Endothelial cell of umbilical vein (primary cell): Measurements from ENCODE around the gene MRPL57. TPM values are rescaled to one million over a fixed set of nuclear protein-coding genes. Genes with fewer than 3 reads are reported as not detected.
"Not testable (repeated sequence)": the region's sequence is repeated elsewhere in the genome, so short reads cannot be mapped to it uniquely, and the experiment has no call there.

Source experiments
- BruUV-seq: library from RNA; stranded (reverse); fragments of 400-500 nt; replicated peaks from 2 replicates; lab custom pipeline; 2021; lab: Mats Ljungman, UMichigan
- CTCF ChIA-PET: fragments of 300-600, 350-600 bp; sonication (Branson Sonifier 250); formaldehyde crosslinking; loops from one replicate; lab custom pipeline; 2021; ENCODE audit warnings: antibody characterized with exemption, inconsistent platforms; lab: Charles Lee
- POLR2A ChIA-PET: fragments of 300-600, 350-600 bp; sonication (Branson Sonifier 250); formaldehyde crosslinking; loops from one replicate; lab custom pipeline; 2021; ENCODE audit warnings: antibody characterized with exemption, inconsistent platforms; lab: Charles Lee
- DNase-seq: peaks from one replicate; pipeline ENCODE4 v3.0.0-alpha.2; 2011; ENCODE audit warnings: low read depth, low spot score
- FAIRE-seq: peaks from 2 replicates; lab custom pipeline; 2011; peaks lifted over from hg19 to GRCh38; lab: Jason Lieb, UNC
- H2AFZ ChIP-seq: 2 replicates; pipeline ENCODE4 v1.6.0; 2012; ENCODE audit warnings: low read depth, low read length, control low read depth, inconsistent platforms
- H3K27ac ChIP-seq: 2 replicates; pipeline ENCODE4 v1.5.1; 2011; ENCODE audit warnings: low read depth, mild to moderate bottlenecking, control low read depth, low read length, moderate library complexity; ENCODE audit not compliant: insufficient read depth
- H3K27me3 ChIP-seq, 2 experiments: 2 replicates each; pipeline versions ENCODE4 v1.6.0 to v1.6.1; 2011; ENCODE audit warnings: low read length in 2 of 2, mixed read lengths in 1 of 2; ENCODE audit not compliant: control insufficient read depth in 2 of 2, insufficient read depth in 2 of 2
- H3K36me3 ChIP-seq, 2 experiments: 2 replicates in 1 of 2; 3 replicates in 1 of 2; pipeline ENCODE4 v1.5.1; 2011; ENCODE audit warnings: low read length in 2 of 2, mild to moderate bottlenecking in 1 of 2, moderate library complexity in 1 of 2; ENCODE audit not compliant: control insufficient read depth in 2 of 2, insufficient read depth in 2 of 2; ENCODE audit errors: extremely low read depth in 1 of 2
- H3K4me1 ChIP-seq: 3 replicates; pipeline ENCODE4 v1.5.1; 2011; ENCODE audit warnings: mild to moderate bottlenecking, low read length; ENCODE audit not compliant: control insufficient read depth, insufficient read depth; ENCODE audit errors: extremely low read depth
- H3K4me2 ChIP-seq: 2 replicates; pipeline ENCODE4 v1.6.1; 2011; ENCODE audit warnings: low read length, control low read depth, mixed read lengths; ENCODE audit not compliant: insufficient read depth
- H3K4me3 ChIP-seq, 3 experiments: fragments of 200-600 bp in 1 of 3; sonication (generic), shearing (Covaris generic) in 1 of 3; replicated peaks in 1 of 3; 2 replicates each; pipeline ENCODE4 v1.5.1; 2011 to 2016; ENCODE audit warnings: control low read depth in 3 of 3, low read length in 3 of 3, mild to moderate bottlenecking in 2 of 3, inconsistent platforms in 1 of 3, low read depth in 1 of 3, moderate library complexity in 1 of 3; ENCODE audit not compliant: insufficient read depth in 1 of 3
- H3K79me2 ChIP-seq: 2 replicates; pipeline ENCODE4 v1.6.0; 2012; ENCODE audit warnings: low read length, inconsistent platforms; ENCODE audit not compliant: control insufficient read depth, insufficient read depth
- H3K9ac ChIP-seq: replicated peaks from 2 replicates; pipeline ENCODE3; 2011; ENCODE audit warnings: low read length, control low read depth; ENCODE audit not compliant: insufficient read depth; ENCODE audit errors: extremely low read depth
- H3K9me1 ChIP-seq: replicated peaks from 3 replicates; pipeline ENCODE4 v1.6.0; 2011; ENCODE audit warnings: mild to moderate bottlenecking, low read length; ENCODE audit not compliant: control insufficient read depth, insufficient read depth; ENCODE audit errors: extremely low read depth
- H3K9me3 ChIP-seq: replicated peaks from 2 replicates; pipeline ENCODE4 v1.5.1; 2012; ENCODE audit warnings: low read length, inconsistent platforms; ENCODE audit not compliant: control insufficient read depth, insufficient read depth
- H4K20me1 ChIP-seq: replicated peaks from 2 replicates; pipeline ENCODE3; 2011; ENCODE audit warnings: mild to moderate bottlenecking, low read length; ENCODE audit not compliant: control insufficient read depth, insufficient read depth; ENCODE audit errors: extremely low read depth
- CTCF ChIP-seq, 2 donors: IDR thresholded peaks; 1 replicate in 1 of 2; 2 replicates in 1 of 2; pipeline ENCODE4 v1.5.1; 2011; ENCODE audit warnings: low read length in 2 of 2, mild to moderate bottlenecking in 2 of 2, moderate library complexity in 2 of 2, control low read depth in 1 of 2, inconsistent platforms in 1 of 2, low read depth in 1 of 2; ENCODE audit not compliant: insufficient read depth in 1 of 2; ENCODE audit errors: extremely low read depth in 1 of 2
- EZH2 ChIP-seq: IDR thresholded peaks from 2 replicates; pipeline ENCODE4 v1.6.1; 2012; ENCODE audit warnings: borderline replicate concordance, low read depth, mild to moderate bottlenecking, moderate library complexity, low read length, inconsistent platforms; ENCODE audit not compliant: severe bottlenecking
- FOS ChIP-seq: IDR thresholded peaks from 2 replicates; pipeline ENCODE4 v1.6.1; 2011; ENCODE audit warnings: mild to moderate bottlenecking, low read length, moderate library complexity, borderline replicate concordance; ENCODE audit not compliant: insufficient read depth
- GATA2 ChIP-seq: IDR thresholded peaks from 2 replicates; pipeline ENCODE4 v1.7.0; 2011; ENCODE audit warnings: low read depth, mild to moderate bottlenecking, moderate library complexity, mixed read lengths, low read length; ENCODE audit not compliant: insufficient read length, insufficient read depth
- JUN ChIP-seq: IDR thresholded peaks from 2 replicates; pipeline ENCODE4 v1.6.1; 2011; ENCODE audit warnings: borderline replicate concordance, low read depth; ENCODE audit not compliant: insufficient read length, insufficient read depth
- MAX ChIP-seq: IDR thresholded peaks from 2 replicates; pipeline ENCODE4 v1.6.1; 2011; ENCODE audit not compliant: insufficient read depth, insufficient read length
- MYC ChIP-seq: IDR thresholded peaks from one replicate; pipeline ENCODE4 v1.6.1; 2011; ENCODE audit warnings: mild to moderate bottlenecking, low read depth, low read length
- POLR2A ChIP-seq: IDR thresholded peaks from 2 replicates; pipeline ENCODE4 v1.6.1; 2012; ENCODE audit warnings: low read depth, mild to moderate bottlenecking, control low read depth, low read length
- POLR2AphosphoS5 ChIP-seq: IDR thresholded peaks from 2 replicates; pipeline ENCODE4 v1.6.1; 2012; ENCODE audit warnings: low read depth, mild to moderate bottlenecking, control low read depth, low read length, moderate library complexity; ENCODE audit not compliant: insufficient read depth
- dilution Hi-C: fragments of 300-500 bp; cut with MboI; formaldehyde crosslinking; loops from one replicate; pipeline ENCODE4 v1.15.0; 2019; ENCODE audit warnings: low sequenced_read_pairs; ENCODE audit not compliant: extremely low pct_ligation_motif_present
- intact Hi-C: fragments of 100-400 bp; cut with micrococcal nuclease; formaldehyde crosslinking; loops from one replicate; pipeline ENCODE4 v1.10.0; 2022
- polyA plus RNA-seq, 4 experiments: library from polyadenylated mRNA; depleted of rRNA in 3 of 4; stranded (reverse) in 3 of 4; unstranded in 1 of 4; fragments of >200 nt; gene quantifications; 2 replicates each; pipeline versions ENCODE4 v1.2.1 to v1.2.3, GENCODE V29; 2011 to 2012; ENCODE audit warnings: missing spikeins in 1 of 4
- total RNA-seq: library from RNA; stranded (reverse); gene quantifications from 2 replicates; pipeline ENCODE4 v1.2.3, GENCODE V29; 2021

The MRPL57 gene
- total and polyA plus RNA-seq, 2 donors (not counting 3 experiments of a cell fraction or from before 2014, with no cell fraction given) = 17.7 to 23.1 TPM

GRCh38 chr13:21181671-21182070 lies 5.2 kb downstream of the MRPL57 start:
- H3K4me3 ChIP-seq = no peak overlapping the region
- no peak overlapping the region for H3K27ac ChIP-seq
- intact Hi-C loops (loop anchor here (2.0 kb wide), 1 partner anchor 71 kb away; no protein-coding TSS in a partner anchor), dilution Hi-C loops (no loop called here)
- no peak for FAIRE-seq
- no peaks in the 10 kb centered on the region for H3K9me3 ChIP-seq
- no peaks in the 10 kb centered on the region for H3K36me3 ChIP-seq
- peaks cover 6% of the 10 kb centered on the region for H3K4me1 ChIP-seq
- no peaks in the 10 kb centered on the region for H3K9me1 ChIP-seq
- no peak overlapping the region for H3K9ac ChIP-seq
- peaks cover 17% of the 10 kb centered on the region for H3K79me2 ChIP-seq
- no peaks in the 10 kb centered on the region for H4K20me1 ChIP-seq
- ChIA-PET POLR2A (interaction anchor here (0.7 kb wide), 1 partner anchor 76 kb away, joined by 8 read pairs; no protein-coding TSS in a partner anchor), CTCF (interaction anchor here (1.5 kb wide), 1 partner anchor 238 kb away, joined by 4 read pairs; no protein-coding TSS in a partner anchor)
- BruUV-seq = no TSS peak
- no peak for DNase-seq
- TF ChIP-seq FOS (no peak), EZH2 (no peak), POLR2A (no peak), MAX (no peak), CTCF (IDR thresholded peaks at IDR 0.05; ENCODE audit: extremely low read depth in 1 of 2, insufficient read depth in 1 of 2, low read depth in 1 of 2, low read length in 2 of 2) (no peak), GATA2 (no peak), POLR2AphosphoS5 (no peak), MYC (no peak), JUN (no peak)
- H2AFZ ChIP-seq = no peak overlapping the region
- no peaks in the 10 kb centered on the region for H3K27me3 ChIP-seq
- H3K4me2 ChIP-seq = no peak overlapping the region

- H3K27me3 ChIP-seq, H3K36me3 ChIP-seq, H4K20me1 ChIP-seq, H3K79me2 ChIP-seq, POLR2A ChIA-PET, H3K4me3 ChIP-seq, H3K9me1 ChIP-seq, H2AFZ ChIP-seq, FAIRE-seq, H3K9me3 ChIP-seq, H3K4me1 ChIP-seq, H3K27ac ChIP-seq, H3K9ac ChIP-seq, H3K4me2 ChIP-seq, CTCF ChIA-PET, intact Hi-C loops, BruUV-seq, DNase-seq, dilution Hi-C loops: not testable (repeated sequence)
Measured at GRCh38 chr13:21186410-21186809, 10.0 kb downstream of the MRPL57 start.

GRCh38 chr13:21194756-21195155 lies 18.3 kb downstream of the MRPL57 start:
- intact Hi-C loops, CTCF ChIA-PET, BruUV-seq, H3K36me3 ChIP-seq, H3K4me3 ChIP-seq, H3K9ac ChIP-seq, H2AFZ ChIP-seq, H3K27me3 ChIP-seq, H3K4me2 ChIP-seq, FAIRE-seq, dilution Hi-C loops, H3K27ac ChIP-seq, DNase-seq, H3K9me1 ChIP-seq, H3K4me1 ChIP-seq, H4K20me1 ChIP-seq, H3K9me3 ChIP-seq, H3K79me2 ChIP-seq, POLR2A ChIA-PET: not testable (repeated sequence)
